Trophoblast cell (in vitro differentiated cells and primary cell): ENCODE data around the gene DOCK8.
"Not testable (repeated sequence)": the region's sequence is repeated elsewhere in the genome, so short reads cannot be mapped to it uniquely, and the experiment has no call there.

ENCODE experiments used
- DNase-seq, 2 donors: peaks; one replicate each; pipeline ENCODE4 v3.0.0-alpha.2; 2016
- H2AFZ ChIP-seq: 2 replicates; pipeline ENCODE4 v1.6.1; 2013; ENCODE audit warnings: low read length, moderate library complexity, mild to moderate bottlenecking; ENCODE audit not compliant: insufficient read depth, poor library complexity
- H2AK5ac ChIP-seq: 2 replicates; pipeline ENCODE4 v1.6.1; 2013; ENCODE audit warnings: mild to moderate bottlenecking, low read length
- H2BK120ac ChIP-seq: 2 replicates; pipeline ENCODE4 v1.6.1; 2013; ENCODE audit warnings: low read length, mild to moderate bottlenecking, moderate library complexity; ENCODE audit not compliant: insufficient read depth, poor library complexity
- H2BK12ac ChIP-seq: 2 replicates; pipeline ENCODE4 v1.6.1; 2013; ENCODE audit warnings: mild to moderate bottlenecking, low read length, moderate library complexity
- H2BK5ac ChIP-seq: 2 replicates; pipeline ENCODE4 v1.6.1; 2013; ENCODE audit warnings: low read length, low read depth, moderate library complexity, mild to moderate bottlenecking; ENCODE audit not compliant: poor library complexity
- H3K14ac ChIP-seq: 2 replicates; pipeline ENCODE4 v1.6.1; 2013; ENCODE audit warnings: mild to moderate bottlenecking, low read length
- H3K18ac ChIP-seq: 2 replicates; pipeline ENCODE4 v1.6.1; 2013; ENCODE audit warnings: mild to moderate bottlenecking, low read length
- H3K23ac ChIP-seq: 2 replicates; pipeline ENCODE4 v1.6.1; 2013; ENCODE audit warnings: low read length
- H3K27ac ChIP-seq: 2 replicates; pipeline ENCODE4 v1.5.1; 2013; ENCODE audit warnings: low read depth, mild to moderate bottlenecking, inconsistent platforms, low read length, moderate library complexity
- H3K27me3 ChIP-seq: 2 replicates; pipeline ENCODE4 v1.6.1; 2013; ENCODE audit warnings: inconsistent platforms, mild to moderate bottlenecking, low read length, moderate library complexity; ENCODE audit not compliant: insufficient read depth
- H3K36me3 ChIP-seq, 2 experiments: 1 replicate in 1 of 2; 2 replicates in 1 of 2; pipeline ENCODE4 v1.6.1; 2013; ENCODE audit warnings: low read length in 2 of 2, mild to moderate bottlenecking in 2 of 2, moderate library complexity in 1 of 2; ENCODE audit not compliant: insufficient read depth in 2 of 2, control insufficient read depth in 1 of 2
- H3K4ac ChIP-seq: 2 replicates; pipeline ENCODE4 v1.6.1; 2013; ENCODE audit warnings: low read depth, mild to moderate bottlenecking, low read length, moderate library complexity
- H3K4me1 ChIP-seq, 2 experiments: 1 replicate in 1 of 2; 2 replicates in 1 of 2; pipeline ENCODE4 v1.6.1; 2013; ENCODE audit warnings: low read length in 2 of 2, mild to moderate bottlenecking in 2 of 2, moderate library complexity in 1 of 2; ENCODE audit not compliant: insufficient read depth in 2 of 2, control insufficient read depth in 1 of 2
- H3K4me2 ChIP-seq: 2 replicates; pipeline ENCODE4 v1.6.1; 2013; ENCODE audit warnings: inconsistent platforms, mild to moderate bottlenecking, low read length, moderate library complexity
- H3K4me3 ChIP-seq: 2 replicates; pipeline ENCODE4 v1.5.1; 2013; ENCODE audit warnings: mild to moderate bottlenecking, low read depth, low read length, inconsistent platforms
- H3K79me1 ChIP-seq: one replicate; pipeline ENCODE4 v1.6.1; 2013; ENCODE audit warnings: low read length
- H3K79me2 ChIP-seq: 2 replicates; pipeline ENCODE4 v1.6.1; 2013; ENCODE audit warnings: low read length, mild to moderate bottlenecking; ENCODE audit not compliant: control insufficient read depth, insufficient read depth, poor library complexity
- H3K9ac ChIP-seq: 2 replicates; pipeline ENCODE4 v1.6.1; 2013; ENCODE audit warnings: mild to moderate bottlenecking, low read length
- H3K9me3 ChIP-seq: 2 replicates; pipeline ENCODE4 v1.6.1; 2013; ENCODE audit warnings: low read depth, mild to moderate bottlenecking, control low read depth, inconsistent platforms, low read length; ENCODE audit not compliant: insufficient read depth
- H4K12ac ChIP-seq: 2 replicates; pipeline ENCODE4 v1.6.1; 2013; ENCODE audit warnings: low read depth, mild to moderate bottlenecking, low read length, moderate library complexity
- H4K8ac ChIP-seq: 2 replicates; pipeline ENCODE4 v1.6.1; 2013; ENCODE audit warnings: low read depth, mild to moderate bottlenecking, low read length, moderate library complexity
- H4K91ac ChIP-seq: one replicate; pipeline ENCODE4 v1.6.1; 2013; ENCODE audit warnings: low read depth, mild to moderate bottlenecking, low read length, moderate library complexity
- WGBS: extraction: QIAGEN DNeasy Blood & Tissue Kit; methylation state at CpG from one replicate; pipeline ENCODE4 v1.1.7; 2013; ENCODE audit warnings: missing lambda C conversion rate; ENCODE audit not compliant: insufficient read length, insufficient coverage; ENCODE audit errors: extremely low coverage; 5-methylcytosine and 5-hydroxymethylcytosine counted together

DOCK8 gene

GRCh38 chr9:233708-234107 lies 19.0 kb downstream of the DOCK8 start:
- H2BK120ac ChIP-seq, H3K23ac ChIP-seq, H3K4me2 ChIP-seq, H3K4me1 ChIP-seq, H2AK5ac ChIP-seq, H3K79me2 ChIP-seq, H3K36me3 ChIP-seq, H3K14ac ChIP-seq, H3K9ac ChIP-seq, H2AFZ ChIP-seq, H3K4me3 ChIP-seq, H4K8ac ChIP-seq, H4K91ac ChIP-seq, H2BK5ac ChIP-seq, H3K4ac ChIP-seq, H3K18ac ChIP-seq, DNase-seq, H3K27me3 ChIP-seq, H3K79me1 ChIP-seq, H3K9me3 ChIP-seq, H4K12ac ChIP-seq, H3K27ac ChIP-seq, H2BK12ac ChIP-seq: not testable (repeated sequence)
- WGBS, result no CpG with 5 or more reads among the region's 1 CpG

DNA sequence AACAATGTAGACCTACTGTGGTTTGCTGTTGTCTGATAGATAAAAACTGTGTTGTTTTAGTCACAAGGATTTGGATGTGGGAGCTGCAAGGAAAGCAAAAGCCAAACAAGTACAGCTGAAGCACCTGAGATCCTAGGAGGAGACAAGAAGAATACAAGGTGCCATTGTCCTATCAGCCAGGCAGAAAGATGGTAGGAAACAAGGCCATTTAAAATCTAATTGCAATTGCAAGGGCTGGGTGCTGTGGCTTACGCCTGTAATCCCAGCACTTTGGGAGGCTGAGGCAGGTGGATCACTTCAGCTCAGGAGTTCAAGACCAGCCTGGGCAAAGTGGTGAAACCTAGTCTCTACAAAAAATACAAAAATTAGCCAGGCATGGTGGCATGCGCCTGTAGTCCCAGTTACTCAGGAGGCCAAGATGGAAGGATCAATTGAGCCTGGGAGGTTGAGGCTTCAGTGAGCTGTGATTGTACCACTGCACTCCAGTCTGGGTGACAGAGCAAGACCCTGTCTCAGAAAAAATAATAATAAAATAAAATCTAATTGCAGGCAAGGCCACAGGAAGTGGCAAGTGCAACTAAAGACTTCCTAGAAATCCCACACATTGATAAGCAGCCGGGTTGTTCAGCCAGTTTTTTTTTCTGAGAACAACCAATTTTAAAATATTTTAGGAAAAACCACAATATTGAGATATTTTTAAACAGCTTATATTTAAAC lies 22.6 kb downstream of the DOCK8 start:
- Histone ChIP-seq H4K12ac (no peak overlapping the region), H3K18ac (no peak overlapping the region), H2BK12ac (no peak overlapping the region), H3K79me1 (no peaks in the 10 kb centered on the region), H3K4me1 (no peaks in the 10 kb centered on the region), H3K23ac (no peak overlapping the region), H3K27ac (no peak overlapping the region), H2BK5ac (no peak overlapping the region), H3K79me2 (no peaks in the 10 kb centered on the region), H3K14ac (no peak overlapping the region), H3K9me3 (no peaks in the 10 kb centered on the region), H4K91ac (no peak overlapping the region), H3K4ac (no peak overlapping the region), H2AK5ac (no peak overlapping the region), H3K36me3 (no peaks in the 10 kb centered on the region), H2BK120ac (no peak overlapping the region), H3K9ac (no peak overlapping the region), H3K27me3 (no peaks in the 10 kb centered on the region), H3K4me2 (no peak overlapping the region), H2AFZ (no peak overlapping the region), H4K8ac (no peak overlapping the region), H3K4me3 (no peak overlapping the region)
- no peak for DNase-seq
- WGBS, result no CpG with 5 or more reads among the region's 3 CpGs

- no CpG with 5 or more reads among the region's 4 CpGs for WGBS
- Histone ChIP-seq H3K14ac (no peak overlapping the region), H3K4me1 (no peaks in the 10 kb centered on the region), H2BK5ac (no peak overlapping the region), H3K4ac (no peak overlapping the region), H3K4me3 (no peak overlapping the region), H2AK5ac (no peak overlapping the region), H2AFZ (no peak overlapping the region), H4K12ac (no peak overlapping the region), H3K9ac (no peak overlapping the region), H3K9me3 (no peaks in the 10 kb centered on the region), H3K79me1 (no peaks in the 10 kb centered on the region), H3K4me2 (no peak overlapping the region), H3K79me2 (no peaks in the 10 kb centered on the region), H4K91ac (no peak overlapping the region), H3K18ac (no peak overlapping the region), H3K36me3 (no peaks in the 10 kb centered on the region), H3K23ac (no peak overlapping the region), H4K8ac (no peak overlapping the region), H3K27me3 (no peaks in the 10 kb centered on the region), H3K27ac (no peak overlapping the region), H2BK120ac (no peak overlapping the region), H2BK12ac (no peak overlapping the region)
- no peak for DNase-seq
Measured at GRCh38 chr9:237858-238345, 23.2 kb downstream of the DOCK8 start.

- Histone ChIP-seq H3K14ac (no peak overlapping the region), H3K9me3 (no peaks in the 10 kb centered on the region), H4K12ac (no peak overlapping the region), H4K91ac (no peak overlapping the region), H3K18ac (no peak overlapping the region), H3K4me2 (no peak overlapping the region), H3K79me1 (no peaks in the 10 kb centered on the region), H3K36me3 (no peaks in the 10 kb centered on the region), H2BK120ac (no peak overlapping the region), H2AK5ac (no peak overlapping the region), H3K9ac (no peak overlapping the region), H2BK5ac (no peak overlapping the region), H3K23ac (no peak overlapping the region), H2AFZ (no peak overlapping the region), H3K4me3 (no peak overlapping the region), H3K27me3 (no peaks in the 10 kb centered on the region), H3K4me1 (no peaks in the 10 kb centered on the region), H3K27ac (no peak overlapping the region), H4K8ac (no peak overlapping the region), H2BK12ac (no peak overlapping the region), H3K79me2 (no peaks in the 10 kb centered on the region), H3K4ac (no peak overlapping the region)
- no peak for DNase-seq
- no CpG with 5 or more reads among the region's 5 CpGs for WGBS
Measured at GRCh38 chr9:242461-243080, 27.9 kb downstream of the DOCK8 start.
